ENCODE measurements around the gene DLGAP1.

DLGAP1 gene

GRCh38 chr18:3889803-3890202 is 565.3 kb downstream of the DLGAP1 start:
- DNase-seq = peak; percentile 81

- no peak for DNase-seq
Measured at GRCh38 chr18:3889121-3889520, 566.0 kb downstream of the DLGAP1 start.

- no peak for DNase-seq
Measured at GRCh38 chr18:3886575-3887322, 568.4 kb downstream of the DLGAP1 start.

- peak; percentile 12 for DNase-seq
Measured at GRCh38 chr18:3885209-3885792, 569.8 kb downstream of the DLGAP1 start.

GRCh38 chr18:3879836-3880120 is 575.3 kb downstream of the DLGAP1 start:
- DNase-seq = no peak

- no peak for DNase-seq
Measured at GRCh38 chr18:3879114-3879835, 575.8 kb downstream of the DLGAP1 start.

GRCh38 chr18:3878401-3878800 is 576.7 kb downstream of the DLGAP1 start:
- DNase-seq = no peak

- DNase-seq = peak; percentile 24
Measured at GRCh38 chr18:3877678-3878077, 577.4 kb downstream of the DLGAP1 start.

GRCh38 chr18:3875961-3876360 is 579.1 kb downstream of the DLGAP1 start:
- no peak for DNase-seq

GRCh38 chr18:3875376-3875775 is 579.7 kb downstream of the DLGAP1 start:
- no peak for DNase-seq

GRCh38 chr18:3874581-3874980 is 580.5 kb downstream of the DLGAP1 start:
- no peak for DNase-seq

- DNase-seq = peak; percentile 17
Measured at GRCh38 chr18:3874125-3874524, 581.0 kb downstream of the DLGAP1 start.

- DNase-seq = no peak
Measured at GRCh38 chr18:3873698-3874097, 581.4 kb downstream of the DLGAP1 start.

- no peak for DNase-seq
Measured at GRCh38 chr18:3873211-3873610, 581.9 kb downstream of the DLGAP1 start.

GRCh38 chr18:3872641-3873040 is 582.5 kb downstream of the DLGAP1 start:
- DNase-seq = no peak

- no peak for DNase-seq
Measured at GRCh38 chr18:3871687-3872086, 583.4 kb downstream of the DLGAP1 start.

- no peak for DNase-seq
Measured at GRCh38 chr18:3870914-3871313, 584.2 kb downstream of the DLGAP1 start.

- DNase-seq = peak; percentile 62
Measured at GRCh38 chr18:3869848-3870247, 585.3 kb downstream of the DLGAP1 start.

- no peak for DNase-seq
Measured at GRCh38 chr18:3867864-3868311, 587.2 kb downstream of the DLGAP1 start.

GRCh38 chr18:3867236-3867635 is 587.9 kb downstream of the DLGAP1 start:
- no peak for DNase-seq

GRCh38 chr18:3864669-3865298 is 590.3 kb downstream of the DLGAP1 start:
- no peak for DNase-seq

- no peak for DNase-seq
Measured at GRCh38 chr18:3863593-3863992, 591.5 kb downstream of the DLGAP1 start.

GRCh38 chr18:3863006-3863405 is 592.1 kb downstream of the DLGAP1 start:
- DNase-seq = no peak

GRCh38 chr18:3861495-3861894 is 593.6 kb downstream of the DLGAP1 start:
- no peak for DNase-seq

All from EL (cell line).